ENCODE data around the gene KRTAP4-3.

DNA sequence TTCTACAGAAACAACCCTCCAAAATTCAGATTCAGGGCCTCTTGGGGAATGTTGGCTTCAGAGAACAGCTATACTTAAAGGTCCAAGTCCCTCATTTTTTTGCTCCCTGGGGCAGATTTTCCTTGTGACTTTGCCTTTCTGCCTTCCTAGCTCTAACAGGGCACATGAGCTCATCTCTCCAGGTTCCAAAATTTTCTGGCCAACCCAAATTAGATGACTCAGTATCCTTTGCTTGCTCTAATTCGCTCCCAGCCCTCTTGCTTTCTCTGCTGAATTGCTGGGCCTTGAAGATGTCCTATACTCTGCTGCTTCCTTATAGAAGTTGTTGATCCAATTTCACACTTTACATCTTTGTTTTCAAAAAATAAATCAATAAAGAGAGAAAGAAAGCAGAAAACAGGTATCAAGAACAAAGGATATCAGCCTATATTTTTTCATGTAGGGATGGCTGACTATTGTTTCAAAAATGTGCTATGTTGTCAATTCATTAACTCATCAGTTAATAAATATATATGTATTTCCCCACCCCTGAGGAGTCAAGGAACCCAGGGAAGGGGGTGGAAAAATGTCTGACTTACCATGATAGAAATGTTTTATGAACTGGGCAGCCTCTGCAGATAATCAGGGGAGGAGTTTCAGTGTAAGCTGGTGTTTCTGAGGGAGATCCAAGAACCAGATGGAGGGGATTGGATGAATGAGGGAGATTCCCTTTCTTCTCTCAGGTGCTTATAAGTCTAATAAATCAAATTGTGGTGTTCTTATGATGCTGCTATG lies 11.0 kb upstream of the KRTAP4-3 start:
- TF ChIP-seq, protein P1, sequence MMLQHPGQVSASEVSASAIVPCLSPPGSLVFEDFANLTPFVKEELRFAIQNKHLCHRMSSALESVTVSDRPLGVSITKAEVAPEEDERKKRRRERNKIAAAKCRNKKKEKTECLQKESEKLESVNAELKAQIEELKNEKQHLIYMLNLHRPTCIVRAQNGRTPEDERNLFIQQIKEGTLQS (IDR thresholded peaks at IDR 0.05; ENCODE audit: insufficient read depth, low read depth, low read length), result no peak
- TF ChIP-seq, protein P2, sequence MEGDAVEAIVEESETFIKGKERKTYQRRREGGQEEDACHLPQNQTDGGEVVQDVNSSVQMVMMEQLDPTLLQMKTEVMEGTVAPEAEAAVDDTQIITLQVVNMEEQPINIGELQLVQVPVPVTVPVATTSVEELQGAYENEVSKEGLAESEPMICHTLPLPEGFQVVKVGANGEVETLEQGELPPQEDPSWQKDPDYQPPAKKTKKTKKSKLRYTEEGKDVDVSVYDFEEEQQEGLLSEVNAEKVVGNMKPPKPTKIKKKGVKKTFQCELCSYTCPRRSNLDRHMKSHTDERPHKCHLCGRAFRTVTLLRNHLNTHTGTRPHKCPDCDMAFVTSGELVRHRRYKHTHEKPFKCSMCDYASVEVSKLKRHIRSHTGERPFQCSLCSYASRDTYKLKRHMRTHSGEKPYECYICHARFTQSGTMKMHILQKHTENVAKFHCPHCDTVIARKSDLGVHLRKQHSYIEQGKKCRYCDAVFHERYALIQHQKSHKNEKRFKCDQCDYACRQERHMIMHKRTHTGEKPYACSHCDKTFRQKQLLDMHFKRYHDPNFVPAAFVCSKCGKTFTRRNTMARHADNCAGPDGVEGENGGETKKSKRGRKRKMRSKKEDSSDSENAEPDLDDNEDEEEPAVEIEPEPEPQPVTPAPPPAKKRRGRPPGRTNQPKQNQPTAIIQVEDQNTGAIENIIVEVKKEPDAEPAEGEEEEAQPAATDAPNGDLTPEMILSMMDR (IDR thresholded peaks at IDR 0.05; ENCODE audit: control extremely low read depth in 1 of 3, insufficient read depth in 1 of 3, low read depth in 1 of 3, low read length in 3 of 3), result no peak
- TF ChIP-seq, protein P3, sequence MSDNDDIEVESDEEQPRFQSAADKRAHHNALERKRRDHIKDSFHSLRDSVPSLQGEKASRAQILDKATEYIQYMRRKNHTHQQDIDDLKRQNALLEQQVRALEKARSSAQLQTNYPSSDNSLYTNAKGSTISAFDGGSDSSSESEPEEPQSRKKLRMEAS (IDR thresholded peaks at IDR 0.05), result no peak
- TF ChIP-seq SUZ12 (IDR thresholded peaks at IDR 0.05; ENCODE audit: low read length) (no peak), POLR2A (IDR thresholded peaks at IDR 0.05; ENCODE audit: control extremely low read depth in 1 of 2, low read depth in 2 of 2, low read length in 2 of 2) (no peak), RAD21 (IDR thresholded peaks at IDR 0.05 in 1 of 2, conservative IDR thresholded peaks at IDR 0.05 in 1 of 2; ENCODE audit: low read depth in 2 of 2, low read length in 2 of 2) (no peak), EZH2 (IDR thresholded peaks at IDR 0.05; ENCODE audit: low read depth, low read length, severe bottlenecking) (no peak), TBP (IDR thresholded peaks at IDR 0.05; ENCODE audit: low read depth, low read length) (no peak)

Measured in H1 (cell line).